K562 (cell line): ENCODE results near the gene TM4SF4. TPM values are rescaled to one million over a fixed set of nuclear protein-coding genes. Genes with fewer than 3 reads are reported as not detected.

ENCODE experiments used
- ATAC-seq: fragments of 200-7000 bp; cut with Tn5 transposase; 3 replicates; pipeline ENCODE4 v1.9.1; 2020; ENCODE audit warnings: moderate library complexity
- BruUV-seq: library from RNA; stranded (reverse); fragments of 400-500 nt; replicated peaks from 2 replicates; lab custom pipeline; 2021; lab: Mats Ljungman, UMichigan
- CTCF ChIA-PET: fragments of 300-600 bp; formaldehyde crosslinking; extraction: SDS; loops from one replicate; lab custom pipeline; 2021; ENCODE audit warnings: low intra/inter-chr PET ratio; lab: Yijun Ruan, JAX
- POLR2A ChIA-PET: fragments of 300-600, 350-650 bp; sonication (Branson Sonifier 250); formaldehyde crosslinking; extraction: SDS; loops from one replicate; lab custom pipeline; 2021; ENCODE audit warnings: antibody characterized with exemption, inconsistent platforms; lab: Yijun Ruan, JAX
- DNase-seq, 4 experiments: peaks; one replicate each; pipeline versions ENCODE4 v3.0.0 to v3.0.0-alpha.2; 2011 to 2018; ENCODE audit warnings: low spot score in 3 of 4, mixed read lengths in 3 of 4; ENCODE audit errors: extremely low read depth in 1 of 4
- FAIRE-seq: peaks from 2 replicates; lab custom pipeline; 2011; peaks lifted over from hg19 to GRCh38; lab: Jason Lieb, UNC
- H2AFZ ChIP-seq: 2 replicates; pipeline ENCODE4 v1.6.0; 2011; ENCODE audit warnings: low read depth, low read length, control low read depth, inconsistent platforms
- H3K27ac ChIP-seq: fragments of 200-600 bp; 3 replicates; pipeline ENCODE4 v1.8.0; 2011; ENCODE audit warnings: low read depth, mild to moderate bottlenecking, control low read depth, inconsistent platforms, low read length, moderate library complexity, mixed read lengths; ENCODE audit errors: extremely low read depth
- H3K27me3 ChIP-seq, 2 experiments: fragments of 300-600 bp in 1 of 2; 2 replicates in 1 of 2; 3 replicates in 1 of 2; pipeline versions ENCODE4 v1.6.0 to v1.8.0; 2011; ENCODE audit warnings: inconsistent platforms in 2 of 2, low read length in 2 of 2, mild to moderate bottlenecking in 1 of 2, mixed read lengths in 1 of 2, moderate library complexity in 1 of 2; ENCODE audit not compliant: control insufficient read depth in 2 of 2, insufficient read depth in 2 of 2
- H3K36me3 ChIP-seq: fragments of 300-600 bp; 3 replicates; pipeline ENCODE4 v1.8.0; 2011; ENCODE audit warnings: mild to moderate bottlenecking, low read length, inconsistent platforms; ENCODE audit not compliant: control insufficient read depth, insufficient read depth
- H3K4me1 ChIP-seq, 2 experiments: fragments of 200-600 bp in 1 of 2; replicated peaks in 1 of 2; 2 replicates in 1 of 2; 3 replicates in 1 of 2; pipeline versions ENCODE4 v1.5.1 to v1.8.0; 2011; ENCODE audit warnings: inconsistent platforms in 2 of 2, low read length in 2 of 2, mild to moderate bottlenecking in 1 of 2, mixed read lengths in 1 of 2, moderate library complexity in 1 of 2; ENCODE audit not compliant: control insufficient read depth in 2 of 2, insufficient read depth in 2 of 2
- H3K4me2 ChIP-seq: 2 replicates; pipeline ENCODE4 v1.6.1; 2011; ENCODE audit warnings: low read length, control low read depth, inconsistent platforms, mixed read lengths; ENCODE audit not compliant: insufficient read depth
- H3K4me3 ChIP-seq: fragments of 200-600 bp; sonication (generic), shearing (Covaris generic); 2 replicates; pipeline ENCODE4 v1.5.1; 2016; ENCODE audit warnings: control low read depth, inconsistent platforms
- H3K79me2 ChIP-seq: fragments of 200-600 bp; 3 replicates; pipeline ENCODE4 v1.8.0; 2011; ENCODE audit warnings: low read length, inconsistent platforms; ENCODE audit not compliant: control insufficient read depth, insufficient read depth
- H3K9ac ChIP-seq, 2 experiments: 2 replicates each; pipeline versions ENCODE4 v1.6.0 to v1.6.1; 2011; ENCODE audit warnings: low read depth in 2 of 2, low read length in 2 of 2, control low read depth in 1 of 2, inconsistent platforms in 1 of 2, mild to moderate bottlenecking in 1 of 2, mixed read lengths in 1 of 2; ENCODE audit not compliant: insufficient read depth in 1 of 2
- H3K9me1 ChIP-seq: one replicate; pipeline ENCODE4 v1.6.0; 2011; ENCODE audit warnings: inconsistent platforms, mild to moderate bottlenecking, low read length, moderate library complexity; ENCODE audit not compliant: control insufficient read depth, insufficient read depth
- H3K9me3 ChIP-seq: replicated peaks from 2 replicates; pipeline ENCODE4 v1.5.1; 2011; ENCODE audit warnings: low read depth, low read length, inconsistent platforms; ENCODE audit not compliant: control insufficient read depth, insufficient read depth
- H4K20me1 ChIP-seq: replicated peaks from 2 replicates; pipeline ENCODE4 v1.6.1; 2011; ENCODE audit warnings: low read length, inconsistent platforms, mixed read lengths; ENCODE audit not compliant: control insufficient read depth, insufficient read depth
- CREB1 ChIP-seq, 2 experiments: sonication (generic) in 1 of 2; formaldehyde crosslinking in 1 of 2; IDR thresholded peaks; 2 replicates each; pipeline versions ENCODE4 v1.6.1 to v1.8.0; 2012 to 2022; ENCODE audit warnings: inconsistent platforms in 1 of 2, mild to moderate bottlenecking in 1 of 2, missing genetic modification reagents in 1 of 2, moderate library complexity in 1 of 2
- DMBX1 ChIP-seq: fragments of 250-450 bp; sonication (Bioruptor Pico); IDR thresholded peaks from 2 replicates; pipeline ENCODE4 v1.8.0; 2022; ENCODE audit warnings: inconsistent platforms, mild to moderate bottlenecking, moderate library complexity, borderline replicate concordance
- DPF2 ChIP-seq: fragments of 450-650 bp; IDR thresholded peaks from 2 replicates; pipeline ENCODE4 v1.6.1; 2016
- GABPB2 ChIP-seq: fragments of 250-450 bp; sonication (Bioruptor Pico); conservative IDR thresholded peaks from 2 replicates; pipeline ENCODE4 v1.5.1; 2021; ENCODE audit warnings: mild to moderate bottlenecking
- HNRNPH1 ChIP-seq: fragments of 200-400 bp; formaldehyde crosslinking; optimal IDR thresholded peaks from 2 replicates; pipeline ENCODE3; 2017; ENCODE audit warnings: low read depth, mild to moderate bottlenecking, low read length, moderate library complexity
- NFE2 ChIP-seq: IDR thresholded peaks from 2 replicates; pipeline ENCODE4 v1.6.1; 2014; ENCODE audit warnings: antibody characterized with exemption, low read depth
- SAFB2 ChIP-seq: fragments of 200-400 bp; formaldehyde crosslinking; IDR thresholded peaks from 2 replicates; pipeline ENCODE4 v1.6.1; 2018; ENCODE audit warnings: borderline replicate concordance, low read length, low read depth, moderate library complexity; ENCODE audit not compliant: severe bottlenecking
- SRSF3 ChIP-seq: fragments of 200-400 bp; formaldehyde crosslinking; IDR thresholded peaks from 2 replicates; pipeline ENCODE4 v1.6.1; 2016; ENCODE audit warnings: mild to moderate bottlenecking, low read length, moderate library complexity; ENCODE audit not compliant: insufficient read depth
- TRIM28 ChIP-seq: fragments of 450-650 bp; IDR thresholded peaks from 2 replicates; pipeline ENCODE4 v1.6.1; 2017
- XRCC3 ChIP-seq: fragments of 450-650 bp; IDR thresholded peaks from 2 replicates; pipeline ENCODE4 v1.6.1; 2017; ENCODE audit warnings: mild to moderate bottlenecking, moderate library complexity
- WGBS: fragments of 100-300 bp; shearing (Covaris generic); methylation state at CpG from one replicate; pipeline ENCODE4 v1.1.6; 2016; ENCODE audit warnings: low coverage, mixed read lengths; ENCODE audit not compliant: insufficient coverage; ENCODE audit errors: missing lambda C conversion rate; 5-methylcytosine and 5-hydroxymethylcytosine counted together
- in situ Hi-C: fragments of 300-500 bp; cut with MboI; formaldehyde crosslinking; loops from 4 replicates; pipeline ENCODE4 v1.15.0; 2018; ENCODE audit warnings: inconsistent platforms, mixed read lengths
- intact Hi-C: fragments of 100-400 bp; cut with micrococcal nuclease; formaldehyde crosslinking; loops from 2 replicates; pipeline ENCODE4 v1.14.2; 2022
- polyA plus RNA-seq, 8 experiments: library from polyadenylated mRNA; depleted of rRNA in 4 of 8; stranded (reverse) in 5 of 8; unstranded in 3 of 8; fragments of >200 nt; fragmentation: Nextera tagmentation in 2 of 8; fragmentation: Illumina TruSeq in 1 of 8; extraction: Ambion mirVana in 2 of 8; extraction: Trizol in 1 of 8; gene quantifications; 2 replicates each; pipeline versions ENCODE4 v1.2.1 to v1.2.3, GENCODE V29; 2011 to 2014; ENCODE audit warnings: inconsistent platforms in 1 of 8, missing spikeins in 1 of 8
- total RNA-seq, 7 experiments: library from RNA; depleted of rRNA in 6 of 7; stranded (reverse); fragments of >200 nt in 6 of 7; fragmentation: Illumina TruSeq in 2 of 7; extraction: Trizol in 2 of 7; gene quantifications; 2 replicates each; pipeline versions ENCODE4 v1.2.1 to v1.2.3, GENCODE V29; 2011 to 2021; ENCODE audit warnings: low replicate concordance in 1 of 7
- TF ChIP-seq, protein P1 (sequence below): fragments of 450-650 bp; formaldehyde crosslinking; IDR thresholded peaks from 2 replicates; pipeline ENCODE4 v1.4.0; 2022; ENCODE audit warnings: missing genetic modification characterization
- TF ChIP-seq, protein P2 (sequence below), 2 experiments: fragments of 450-650 bp in 1 of 2; sonication (generic) in 1 of 2; formaldehyde crosslinking in 1 of 2; IDR thresholded peaks; 2 replicates each; pipeline versions ENCODE4 v1.7.1 to v1.9.0; 2016 to 2022; ENCODE audit warnings: inconsistent platforms in 1 of 2, mild to moderate bottlenecking in 1 of 2, missing genetic modification reagents in 1 of 2

Gene TM4SF4
- total and polyA plus RNA-seq, 9 of the 15 experiments (the other 6 are each of a cell fraction or from before 2014, with no cell fraction given), result 0.31 TPM; not detected in 8

DNA sequence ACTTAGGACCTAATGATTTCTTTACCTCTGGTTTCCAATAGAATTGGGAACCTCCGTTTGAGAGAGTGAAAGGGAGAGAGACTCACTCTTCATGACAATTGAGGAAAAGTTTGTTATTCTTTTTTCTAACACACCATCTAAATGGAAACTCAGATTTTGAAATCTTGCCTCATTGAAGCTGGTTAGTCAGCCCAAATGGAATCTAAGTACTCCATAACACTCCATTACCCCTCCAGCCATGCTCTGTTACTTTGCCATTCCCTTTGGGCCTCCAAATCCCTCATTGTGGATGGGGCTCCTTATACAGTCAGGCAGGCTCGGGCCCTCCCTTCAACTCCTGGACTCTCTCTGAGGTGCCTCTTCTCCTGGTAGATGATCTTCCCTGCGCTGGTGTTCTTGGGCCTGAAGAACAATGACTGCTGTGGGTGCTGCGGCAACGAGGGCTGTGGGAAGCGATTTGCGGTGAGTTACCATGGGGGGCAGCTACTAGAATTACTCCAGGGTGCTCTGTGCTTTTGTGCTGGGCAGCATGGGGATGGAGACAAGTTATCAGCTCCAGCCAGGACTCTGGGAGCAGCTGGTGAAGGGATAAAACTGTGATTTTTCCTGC is 1.1 kb downstream of the TM4SF4 start:
- H3K4me2 ChIP-seq, result no peak overlapping the region
- no TSS peak for BruUV-seq
- ChIA-PET POLR2A (interaction anchor here (0.6 kb wide), 1 partner anchor 93 kb away, joined by 3 read pairs; no protein-coding TSS in a partner anchor), CTCF (no interaction called here)
- no peaks in the 10 kb centered on the region for H3K9me3 ChIP-seq
- H2AFZ ChIP-seq, result no peak overlapping the region
- no peaks in the 10 kb centered on the region for H3K79me2 ChIP-seq
- TF ChIP-seq TRIM28 (no peak), SRSF3 (no peak), DMBX1 (CRISPR knock-in tag) (no peak), CREB1 (IDR thresholded peaks at IDR 0.05) (no peak), CREB1 (CRISPR knock-in tag; IDR thresholded peaks at IDR 0.05) (no peak), SAFB2 (no peak), DPF2 (no peak), HNRNPH1 (no peak), XRCC3 (no peak), NFE2 (no peak), GABPB2 (CRISPR knock-in tag) (no peak)
- TF ChIP-seq, protein P1, sequence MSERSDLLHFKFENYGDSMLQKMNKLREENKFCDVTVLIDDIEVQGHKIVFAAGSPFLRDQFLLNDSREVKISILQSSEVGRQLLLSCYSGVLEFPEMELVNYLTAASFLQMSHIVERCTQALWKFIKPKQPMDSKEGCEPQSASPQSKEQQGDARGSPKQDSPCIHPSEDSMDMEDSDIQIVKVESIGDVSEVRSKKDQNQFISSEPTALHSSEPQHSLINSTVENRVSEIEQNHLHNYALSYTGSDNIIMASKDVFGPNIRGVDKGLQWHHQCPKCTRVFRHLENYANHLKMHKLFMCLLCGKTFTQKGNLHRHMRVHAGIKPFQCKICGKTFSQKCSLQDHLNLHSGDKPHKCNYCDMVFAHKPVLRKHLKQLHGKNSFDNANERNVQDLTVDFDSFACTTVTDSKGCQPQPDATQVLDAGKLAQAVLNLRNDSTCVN (CRISPR knock-in tag), result no peak
- TF ChIP-seq, protein P2, sequence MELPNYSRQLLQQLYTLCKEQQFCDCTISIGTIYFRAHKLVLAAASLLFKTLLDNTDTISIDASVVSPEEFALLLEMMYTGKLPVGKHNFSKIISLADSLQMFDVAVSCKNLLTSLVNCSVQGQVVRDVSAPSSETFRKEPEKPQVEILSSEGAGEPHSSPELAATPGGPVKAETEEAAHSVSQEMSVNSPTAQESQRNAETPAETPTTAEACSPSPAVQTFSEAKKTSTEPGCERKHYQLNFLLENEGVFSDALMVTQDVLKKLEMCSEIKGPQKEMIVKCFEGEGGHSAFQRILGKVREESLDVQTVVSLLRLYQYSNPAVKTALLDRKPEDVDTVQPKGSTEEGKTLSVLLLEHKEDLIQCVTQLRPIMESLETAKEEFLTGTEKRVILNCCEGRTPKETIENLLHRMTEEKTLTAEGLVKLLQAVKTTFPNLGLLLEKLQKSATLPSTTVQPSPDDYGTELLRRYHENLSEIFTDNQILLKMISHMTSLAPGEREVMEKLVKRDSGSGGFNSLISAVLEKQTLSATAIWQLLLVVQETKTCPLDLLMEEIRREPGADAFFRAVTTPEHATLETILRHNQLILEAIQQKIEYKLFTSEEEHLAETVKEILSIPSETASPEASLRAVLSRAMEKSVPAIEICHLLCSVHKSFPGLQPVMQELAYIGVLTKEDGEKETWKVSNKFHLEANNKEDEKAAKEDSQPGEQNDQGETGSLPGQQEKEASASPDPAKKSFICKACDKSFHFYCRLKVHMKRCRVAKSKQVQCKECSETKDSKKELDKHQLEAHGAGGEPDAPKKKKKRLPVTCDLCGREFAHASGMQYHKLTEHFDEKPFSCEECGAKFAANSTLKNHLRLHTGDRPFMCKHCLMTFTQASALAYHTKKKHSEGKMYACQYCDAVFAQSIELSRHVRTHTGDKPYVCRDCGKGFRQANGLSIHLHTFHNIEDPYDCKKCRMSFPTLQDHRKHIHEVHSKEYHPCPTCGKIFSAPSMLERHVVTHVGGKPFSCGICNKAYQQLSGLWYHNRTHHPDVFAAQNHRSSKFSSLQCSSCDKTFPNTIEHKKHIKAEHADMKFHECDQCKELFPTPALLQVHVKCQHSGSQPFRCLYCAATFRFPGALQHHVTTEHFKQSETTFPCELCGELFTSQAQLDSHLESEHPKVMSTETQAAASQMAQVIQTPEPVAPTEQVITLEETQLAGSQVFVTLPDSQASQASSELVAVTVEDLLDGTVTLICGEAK (IDR thresholded peaks at IDR 0.05), result no peak
- TF ChIP-seq, protein P2 (CRISPR knock-in tag; IDR thresholded peaks at IDR 0.05), result no peak
- H3K9me1 ChIP-seq, result no peaks in the 10 kb centered on the region
- peaks cover 0 to 4% of the 10 kb centered on the region in 2 experiments; a peak in 2 of 5 replicates for H3K27me3 ChIP-seq
- in situ Hi-C loops (loop anchor here (25.0 kb wide), 1 partner anchor 513 kb away; no protein-coding TSS in a partner anchor), intact Hi-C loops (no loop called here)
- no peak overlapping the region for H3K27ac ChIP-seq
- DNase-seq, result no peak
- H3K4me3 ChIP-seq, result no peak overlapping the region
- FAIRE-seq, result no peak
- no peaks in the 10 kb centered on the region for H3K36me3 ChIP-seq
- no peaks in the 10 kb centered on the region for H3K4me1 ChIP-seq
- no peak for ATAC-seq
- WGBS, result 0% methylated on average over 7 of the region's 7 CpGs
- H4K20me1 ChIP-seq, result no peaks in the 10 kb centered on the region
- no peak overlapping the region for H3K9ac ChIP-seq
